HG02610 (cell line): Measurements from ENCODE around the gene PLA2G4C.
"Not testable (repeated sequence)": the region's sequence is repeated elsewhere in the genome, so short reads cannot be mapped to it uniquely, and the experiment has no call there.

Experiments used
- ATAC-seq: cut with Tn5 transposase; IDR thresholded peaks from one replicate; pipeline ENCODE4 v1.9.1; 2021; ENCODE audit warnings: mild to moderate bottlenecking, moderate library complexity; ENCODE audit not compliant: unreplicated experiment

Gene PLA2G4C

GRCh38 chr19:48111280-48111679 is 663 bp upstream of the PLA2G4C start:
- ATAC-seq, result no peak

GRCh38 chr19:48108997-48109782 is 1.4 kb downstream of the PLA2G4C start:
- ATAC-seq, result no peak

DNA sequence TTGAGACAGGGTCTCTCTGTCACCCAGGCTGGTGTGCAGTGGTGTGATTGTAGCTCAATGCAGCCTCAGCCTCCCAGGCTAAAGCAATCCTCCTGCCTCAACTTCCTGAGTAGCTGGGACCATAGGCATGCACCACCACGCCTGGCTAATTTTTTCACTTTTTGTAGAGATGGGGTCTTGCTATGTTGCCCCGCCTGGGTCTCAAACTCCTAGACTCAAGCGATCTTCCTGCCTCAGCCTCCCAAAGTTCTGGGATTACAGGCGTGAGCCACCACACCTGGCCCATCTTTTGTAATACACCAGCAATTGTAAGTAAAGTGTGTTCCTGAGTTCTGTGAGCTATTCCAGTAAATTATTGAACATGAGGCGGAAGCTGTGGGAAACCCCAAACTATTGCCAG is 6.7 kb downstream of the PLA2G4C start:
- no peak for ATAC-seq

DNA sequence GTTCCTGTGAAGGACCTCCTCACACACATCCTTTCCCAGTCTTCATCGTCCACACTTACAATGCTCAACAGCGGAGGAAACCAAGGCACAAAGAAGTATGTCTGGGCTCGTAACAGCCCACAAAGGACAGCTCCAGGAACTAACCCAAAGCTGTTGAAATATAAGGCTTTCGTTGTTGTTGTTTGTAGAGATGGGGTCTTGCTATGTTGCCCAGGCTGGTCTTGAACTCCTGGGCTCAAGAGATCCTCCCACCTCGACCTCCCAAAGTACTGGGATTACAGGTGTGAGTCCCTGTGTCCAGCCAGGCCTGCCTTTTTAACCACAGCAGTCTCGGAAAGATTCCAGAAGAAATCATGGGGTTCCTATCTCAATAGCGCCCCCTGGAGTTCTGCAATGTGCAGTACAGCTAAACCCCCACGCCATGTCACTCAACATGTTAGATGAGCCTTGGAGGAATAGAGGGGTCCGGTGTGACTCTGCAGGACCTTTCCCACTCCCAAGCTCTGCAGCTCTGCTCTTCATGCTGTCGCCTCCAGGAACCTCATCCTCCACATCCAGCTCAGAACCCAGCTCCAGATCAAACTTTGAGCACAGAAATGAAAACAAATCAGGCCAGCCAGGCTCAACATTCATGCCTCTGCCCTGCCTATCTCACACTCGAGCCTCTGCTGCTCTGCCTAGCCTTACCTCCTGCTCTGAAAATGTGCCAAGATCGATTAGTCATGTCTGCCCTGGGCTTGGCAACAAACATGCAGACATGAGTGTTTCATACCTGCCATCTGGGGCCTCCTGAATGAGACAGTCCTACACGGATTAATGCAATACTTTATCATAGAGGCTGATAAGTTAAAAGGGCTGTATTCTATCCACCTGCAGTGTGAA is 7.5 kb downstream of the PLA2G4C start:
- ATAC-seq, result no peak

DNA sequence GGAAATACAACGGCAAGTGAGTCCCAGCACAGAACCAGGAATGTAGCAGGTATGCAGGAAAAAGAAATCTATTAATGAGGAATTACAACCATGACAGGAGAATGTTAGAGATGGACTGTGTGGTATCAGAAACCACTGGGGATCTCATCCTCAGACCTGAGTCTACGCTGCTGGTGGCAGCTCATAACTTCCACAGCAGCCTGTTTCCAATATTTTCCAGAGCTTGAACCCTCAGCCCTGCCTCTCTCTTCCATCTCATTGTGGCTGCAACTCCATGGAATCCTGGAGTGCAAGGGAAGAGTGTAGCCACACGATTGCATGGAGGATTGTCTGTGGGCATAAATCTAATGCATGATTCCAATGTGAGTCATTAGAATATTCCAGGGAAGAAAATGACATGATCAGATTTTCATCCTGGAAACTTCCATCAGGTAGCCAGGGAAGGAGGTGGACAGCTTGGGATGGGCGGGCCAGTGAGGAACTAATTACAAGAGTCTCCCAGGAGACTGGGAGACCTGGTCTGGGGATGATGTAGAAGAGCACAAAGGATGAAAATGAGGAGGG is 14.9 kb downstream of the PLA2G4C start:
- no peak for ATAC-seq

GRCh38 chr19:48094855-48095203 is 15.8 kb downstream of the PLA2G4C start:
- no peak for ATAC-seq

GRCh38 chr19:48094129-48094854 is 16.3 kb downstream of the PLA2G4C start:
- ATAC-seq, result no peak

- not testable (repeated sequence) for ATAC-seq
Observed at GRCh38 chr19:48091111-48091718, 19.4 kb downstream of the PLA2G4C start.

GRCh38 chr19:48090281-48090802 is 20.3 kb downstream of the PLA2G4C start:
- ATAC-seq, result no peak

DNA sequence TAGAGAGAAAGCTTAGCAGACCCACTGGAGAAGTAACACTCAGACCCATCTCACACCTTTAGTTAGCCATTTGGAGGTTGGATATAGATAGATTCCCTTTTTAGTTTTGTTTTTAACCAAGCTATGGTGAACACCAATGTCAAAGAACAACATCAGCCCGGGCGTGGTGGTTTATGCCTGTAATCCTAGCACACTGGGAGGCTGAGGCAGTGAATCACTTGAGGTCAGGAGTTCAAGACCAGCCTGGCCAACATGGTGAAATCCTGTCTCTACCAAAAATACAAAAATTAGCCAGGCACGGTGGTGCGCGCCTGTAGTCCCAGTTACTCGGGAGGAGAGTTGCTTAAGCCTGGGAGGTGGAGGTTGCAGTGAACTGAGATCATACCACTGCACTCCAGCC is 21.6 kb downstream of the PLA2G4C start:
- not testable (repeated sequence) for ATAC-seq

DNA sequence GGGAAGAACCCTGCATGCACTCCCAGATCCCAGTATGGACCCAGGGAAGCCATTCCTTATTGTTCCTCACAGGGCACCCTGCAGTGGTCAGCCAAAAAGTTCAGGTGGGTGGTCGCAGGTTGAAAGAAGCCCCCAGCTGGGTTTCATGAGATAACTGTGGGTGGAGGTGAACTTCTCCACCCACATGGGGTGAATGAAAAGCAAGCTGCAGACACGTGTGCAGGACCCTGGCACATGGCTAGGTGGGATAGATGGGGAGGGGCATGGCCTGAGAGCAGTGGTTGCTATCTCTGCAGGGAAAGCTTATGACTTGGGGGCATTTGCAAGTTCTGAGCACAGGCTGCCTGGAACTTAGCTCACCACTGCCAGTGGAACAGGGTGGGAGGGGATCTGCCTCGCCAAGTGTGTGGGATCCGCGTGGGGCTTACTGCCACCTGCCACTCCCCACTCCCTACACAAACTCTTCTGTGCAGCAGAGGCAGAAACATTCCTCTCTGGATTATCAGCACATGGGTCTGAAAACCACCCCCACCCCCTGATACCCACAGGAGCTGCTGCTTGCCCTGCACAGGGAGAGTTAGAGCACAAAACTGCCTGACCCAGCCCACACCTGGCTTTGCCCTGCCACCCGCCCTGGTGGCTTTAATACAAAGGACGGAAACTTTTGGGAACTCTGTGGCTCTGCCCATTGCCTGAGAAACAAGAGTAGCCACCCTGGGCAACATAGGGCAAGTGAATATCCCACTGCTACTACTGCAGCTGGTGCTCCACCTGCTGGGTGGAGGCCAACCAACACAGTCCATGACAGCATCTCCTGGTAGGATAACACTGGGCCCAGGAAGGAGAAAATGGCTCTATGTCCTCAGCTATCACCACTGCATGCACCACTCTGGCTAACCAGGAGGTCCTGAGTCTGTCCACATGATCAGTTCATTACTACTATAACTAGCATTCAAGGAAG is 24.4 kb downstream of the PLA2G4C start:
- no peak for ATAC-seq

DNA sequence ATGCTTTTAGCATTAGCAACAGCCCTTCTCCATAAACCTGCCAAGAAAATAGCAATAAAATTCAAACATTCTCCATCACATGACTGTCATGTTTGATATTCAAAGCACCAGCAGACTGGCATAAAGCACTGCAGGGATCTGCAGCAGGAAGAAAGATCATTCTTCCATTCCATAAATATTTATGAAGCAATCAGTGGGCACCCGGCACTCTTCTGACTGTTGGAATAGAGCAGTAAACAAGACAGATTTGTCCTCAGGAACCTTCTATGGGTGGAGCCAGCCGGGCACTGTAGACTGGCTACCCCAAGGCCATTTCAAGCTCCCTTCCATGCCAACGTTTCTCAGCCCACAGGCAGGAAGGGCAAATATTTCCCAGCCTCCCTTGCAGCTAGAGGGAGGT is 25.5 kb downstream of the PLA2G4C start:
- no peak for ATAC-seq

DNA sequence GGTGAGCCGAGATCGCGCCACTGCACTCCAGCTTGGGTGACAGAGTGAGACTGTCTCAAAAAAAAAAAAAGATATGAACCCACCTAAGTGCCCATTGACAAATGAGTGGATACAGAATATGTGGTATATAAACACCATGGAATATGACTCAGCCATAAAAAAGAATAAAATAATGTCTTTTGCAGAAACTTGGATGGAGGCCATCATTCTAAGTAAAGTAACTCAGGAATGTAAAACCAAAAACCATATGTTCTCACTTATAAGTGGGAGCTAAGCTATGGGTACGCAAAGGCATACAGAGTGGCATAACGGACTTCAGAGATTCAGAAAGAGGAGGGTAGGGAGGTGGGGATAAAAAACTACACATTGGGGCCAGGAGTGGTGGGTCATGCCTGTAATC is 29.5 kb downstream of the PLA2G4C start:
- no peak for ATAC-seq

GRCh38 chr19:48070177-48070769 is 40.3 kb downstream of the PLA2G4C start:
- not testable (repeated sequence) for ATAC-seq

DNA sequence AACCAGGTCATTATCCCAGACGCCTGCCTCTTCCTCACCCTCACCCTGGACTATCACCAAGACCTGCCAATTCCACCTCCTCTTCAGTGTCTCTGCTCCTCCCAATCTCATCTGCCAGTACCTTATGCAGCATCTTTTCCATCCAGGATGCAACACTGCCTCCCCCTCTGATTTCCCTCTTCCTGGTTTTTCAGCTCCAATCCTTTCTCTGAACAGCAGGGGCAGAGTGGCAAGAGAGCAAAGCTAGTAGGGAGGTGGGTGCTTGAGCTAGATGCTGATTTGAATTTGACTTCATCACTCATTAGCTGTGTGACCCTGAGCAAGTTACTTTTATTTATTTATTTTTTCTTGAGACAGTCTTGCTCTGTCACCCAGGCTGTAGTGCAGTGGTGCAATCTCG is 41.2 kb downstream of the PLA2G4C start:
- no peak for ATAC-seq

DNA sequence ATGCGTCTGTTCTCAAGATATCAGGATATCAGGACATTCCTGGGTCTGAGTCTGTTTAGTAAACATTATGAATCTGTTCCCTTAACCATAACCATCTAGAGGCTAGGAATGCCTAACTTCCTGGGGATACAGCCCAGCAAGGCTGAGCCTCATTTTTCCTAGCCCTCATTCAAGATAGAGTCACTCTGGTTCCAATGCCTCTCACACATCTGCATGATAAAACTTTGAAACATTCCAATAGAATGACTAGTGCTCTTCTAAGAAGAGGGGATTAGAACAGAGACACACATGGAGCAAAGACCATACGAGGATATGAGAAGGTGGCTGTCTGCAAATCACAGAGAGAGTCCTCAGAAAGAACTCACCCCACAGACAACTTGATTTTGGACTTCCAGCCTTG is 46.1 kb downstream of the PLA2G4C start:
- no peak for ATAC-seq

GRCh38 chr19:48061401-48062344 is 48.9 kb downstream of the PLA2G4C start:
- ATAC-seq, result no peak

DNA sequence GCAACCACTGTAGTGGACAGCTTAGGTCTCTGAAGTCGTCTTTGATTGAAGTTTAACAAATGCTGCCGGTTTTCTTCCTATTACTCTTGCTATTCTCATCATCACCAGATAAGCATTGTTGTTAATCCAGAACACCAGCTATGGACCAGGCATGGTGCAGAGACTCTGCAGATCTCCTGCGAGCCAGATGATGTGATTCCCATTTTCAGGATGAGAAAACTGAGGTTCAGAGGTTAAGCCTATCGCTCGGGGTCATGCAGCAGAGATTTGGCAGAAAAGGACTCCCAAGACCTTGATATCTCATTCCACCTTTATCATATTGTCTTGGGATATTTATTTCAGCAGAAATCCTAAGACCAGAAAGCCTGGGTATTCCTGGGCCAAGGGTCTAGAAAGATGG is 50.2 kb downstream of the PLA2G4C start:
- no peak for ATAC-seq
